K562 (cell line): Measurements from ENCODE around the gene PTGIS. TPM values are rescaled to one million over a fixed set of nuclear protein-coding genes. Genes with fewer than 3 reads are reported as not detected.

Source experiments
- CEBPG ChIP-seq, 3 experiments: fragments of 200-800 bp in 1 of 3; sonication (Bioruptor generic) in 1 of 3; sonication (generic) in 1 of 3; formaldehyde crosslinking in 1 of 3; IDR thresholded peaks in 2 of 3; conservative IDR thresholded peaks in 1 of 3; 2 replicates each; pipeline versions ENCODE4 v1.6.1 to v1.8.0; 2016 to 2022; ENCODE audit warnings: missing compliant biosample characterization in 2 of 3, missing genetic modification characterization in 2 of 3, mild to moderate bottlenecking in 1 of 3, missing genetic modification reagents in 1 of 3
- CREM ChIP-seq: IDR thresholded peaks from 2 replicates; pipeline ENCODE4 v1.6.1; 2014; ENCODE audit warnings: antibody characterized with exemption, low read depth
- DEAF1 ChIP-seq: fragments of 450-650 bp; formaldehyde crosslinking; IDR thresholded peaks from 2 replicates; pipeline ENCODE4 v1.4.0; 2020; ENCODE audit warnings: mild to moderate bottlenecking, moderate library complexity
- MAFF ChIP-seq: IDR thresholded peaks from 2 replicates; pipeline ENCODE4 v1.6.1; 2012; ENCODE audit warnings: low read length, improper control_type of control experiment
- RAD21 ChIP-seq, 2 experiments: fragments of 250-450 bp in 1 of 2; fragments of 450-650 bp in 1 of 2; sonication (Bioruptor Pico) in 1 of 2; formaldehyde crosslinking in 1 of 2; IDR thresholded peaks in 1 of 2; conservative IDR thresholded peaks in 1 of 2; 2 replicates each; pipeline versions ENCODE4 v1.4.0 to v1.8.0; 2020 to 2022; ENCODE audit warnings: mild to moderate bottlenecking in 2 of 2, moderate library complexity in 1 of 2
- ZBTB33 ChIP-seq: sonication (generic); formaldehyde crosslinking; IDR thresholded peaks from 2 replicates; pipeline ENCODE4 v1.8.1; 2023; ENCODE audit warnings: mild to moderate bottlenecking, missing genetic modification reagents
- polyA plus RNA-seq, 8 experiments: library from polyadenylated mRNA; depleted of rRNA in 4 of 8; stranded (reverse) in 5 of 8; unstranded in 3 of 8; fragments of >200 nt; fragmentation: Nextera tagmentation in 2 of 8; fragmentation: Illumina TruSeq in 1 of 8; extraction: Ambion mirVana in 2 of 8; extraction: Trizol in 1 of 8; gene quantifications; 2 replicates each; pipeline versions ENCODE4 v1.2.1 to v1.2.3, GENCODE V29; 2011 to 2014; ENCODE audit warnings: inconsistent platforms in 1 of 8, missing spikeins in 1 of 8
- total RNA-seq, 7 experiments: library from RNA; depleted of rRNA in 6 of 7; stranded (reverse); fragments of >200 nt in 6 of 7; fragmentation: Illumina TruSeq in 2 of 7; extraction: Trizol in 2 of 7; gene quantifications; 2 replicates each; pipeline versions ENCODE4 v1.2.1 to v1.2.3, GENCODE V29; 2011 to 2021; ENCODE audit warnings: low replicate concordance in 1 of 7
- TF ChIP-seq, protein P1 (sequence below): fragments of 450-650 bp; IDR thresholded peaks from 2 replicates; pipeline ENCODE4 v1.6.1; 2016; ENCODE audit warnings: mild to moderate bottlenecking, moderate library complexity
- TF ChIP-seq, protein P2 (sequence below): fragments of 250-450 bp; sonication (Bioruptor Pico); IDR thresholded peaks from 2 replicates; pipeline ENCODE4 v1.4.0; 2020; ENCODE audit warnings: mild to moderate bottlenecking

PTGIS gene
- total and polyA plus RNA-seq, 9 of the 15 experiments (the other 6 are each of a cell fraction or from before 2014, with no cell fraction given), result not detected

DNA sequence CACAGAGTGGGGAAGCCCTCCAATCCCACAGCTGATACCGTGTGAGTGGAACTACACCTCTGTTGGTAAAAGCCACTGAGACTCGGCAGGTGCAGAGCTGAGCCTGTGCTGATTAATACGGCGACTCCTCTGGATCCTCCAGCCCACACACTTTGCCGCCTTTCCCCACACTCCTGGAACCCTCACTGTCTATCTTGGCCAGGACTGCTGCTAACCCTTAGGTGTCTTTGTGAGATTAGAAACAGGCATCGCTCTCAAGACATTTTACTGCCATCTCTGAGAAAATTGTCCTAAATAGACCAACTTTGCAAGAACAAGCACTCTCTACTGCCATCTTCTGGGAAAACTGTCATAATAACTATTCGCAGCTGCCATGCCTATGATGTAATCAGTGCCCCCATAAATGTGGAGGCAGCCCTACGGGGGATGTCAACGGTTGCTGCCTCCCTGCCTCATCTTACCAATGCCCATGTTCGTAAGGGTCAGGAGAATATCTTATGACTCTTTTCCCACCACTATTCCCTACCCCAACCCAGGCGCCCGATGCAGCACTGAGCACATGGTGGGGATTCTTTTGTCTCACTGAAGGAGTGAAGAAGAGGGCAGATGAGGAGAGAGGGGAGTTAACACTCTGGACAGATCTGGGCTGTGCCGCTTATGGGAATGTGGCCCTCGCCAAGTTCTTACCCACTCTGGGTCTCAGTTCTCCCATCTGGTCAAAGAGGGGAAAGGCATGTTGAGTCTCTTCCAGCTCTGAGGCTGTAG is 59.3 kb downstream of the PTGIS start (continued):
- TF ChIP-seq, protein P1, sequence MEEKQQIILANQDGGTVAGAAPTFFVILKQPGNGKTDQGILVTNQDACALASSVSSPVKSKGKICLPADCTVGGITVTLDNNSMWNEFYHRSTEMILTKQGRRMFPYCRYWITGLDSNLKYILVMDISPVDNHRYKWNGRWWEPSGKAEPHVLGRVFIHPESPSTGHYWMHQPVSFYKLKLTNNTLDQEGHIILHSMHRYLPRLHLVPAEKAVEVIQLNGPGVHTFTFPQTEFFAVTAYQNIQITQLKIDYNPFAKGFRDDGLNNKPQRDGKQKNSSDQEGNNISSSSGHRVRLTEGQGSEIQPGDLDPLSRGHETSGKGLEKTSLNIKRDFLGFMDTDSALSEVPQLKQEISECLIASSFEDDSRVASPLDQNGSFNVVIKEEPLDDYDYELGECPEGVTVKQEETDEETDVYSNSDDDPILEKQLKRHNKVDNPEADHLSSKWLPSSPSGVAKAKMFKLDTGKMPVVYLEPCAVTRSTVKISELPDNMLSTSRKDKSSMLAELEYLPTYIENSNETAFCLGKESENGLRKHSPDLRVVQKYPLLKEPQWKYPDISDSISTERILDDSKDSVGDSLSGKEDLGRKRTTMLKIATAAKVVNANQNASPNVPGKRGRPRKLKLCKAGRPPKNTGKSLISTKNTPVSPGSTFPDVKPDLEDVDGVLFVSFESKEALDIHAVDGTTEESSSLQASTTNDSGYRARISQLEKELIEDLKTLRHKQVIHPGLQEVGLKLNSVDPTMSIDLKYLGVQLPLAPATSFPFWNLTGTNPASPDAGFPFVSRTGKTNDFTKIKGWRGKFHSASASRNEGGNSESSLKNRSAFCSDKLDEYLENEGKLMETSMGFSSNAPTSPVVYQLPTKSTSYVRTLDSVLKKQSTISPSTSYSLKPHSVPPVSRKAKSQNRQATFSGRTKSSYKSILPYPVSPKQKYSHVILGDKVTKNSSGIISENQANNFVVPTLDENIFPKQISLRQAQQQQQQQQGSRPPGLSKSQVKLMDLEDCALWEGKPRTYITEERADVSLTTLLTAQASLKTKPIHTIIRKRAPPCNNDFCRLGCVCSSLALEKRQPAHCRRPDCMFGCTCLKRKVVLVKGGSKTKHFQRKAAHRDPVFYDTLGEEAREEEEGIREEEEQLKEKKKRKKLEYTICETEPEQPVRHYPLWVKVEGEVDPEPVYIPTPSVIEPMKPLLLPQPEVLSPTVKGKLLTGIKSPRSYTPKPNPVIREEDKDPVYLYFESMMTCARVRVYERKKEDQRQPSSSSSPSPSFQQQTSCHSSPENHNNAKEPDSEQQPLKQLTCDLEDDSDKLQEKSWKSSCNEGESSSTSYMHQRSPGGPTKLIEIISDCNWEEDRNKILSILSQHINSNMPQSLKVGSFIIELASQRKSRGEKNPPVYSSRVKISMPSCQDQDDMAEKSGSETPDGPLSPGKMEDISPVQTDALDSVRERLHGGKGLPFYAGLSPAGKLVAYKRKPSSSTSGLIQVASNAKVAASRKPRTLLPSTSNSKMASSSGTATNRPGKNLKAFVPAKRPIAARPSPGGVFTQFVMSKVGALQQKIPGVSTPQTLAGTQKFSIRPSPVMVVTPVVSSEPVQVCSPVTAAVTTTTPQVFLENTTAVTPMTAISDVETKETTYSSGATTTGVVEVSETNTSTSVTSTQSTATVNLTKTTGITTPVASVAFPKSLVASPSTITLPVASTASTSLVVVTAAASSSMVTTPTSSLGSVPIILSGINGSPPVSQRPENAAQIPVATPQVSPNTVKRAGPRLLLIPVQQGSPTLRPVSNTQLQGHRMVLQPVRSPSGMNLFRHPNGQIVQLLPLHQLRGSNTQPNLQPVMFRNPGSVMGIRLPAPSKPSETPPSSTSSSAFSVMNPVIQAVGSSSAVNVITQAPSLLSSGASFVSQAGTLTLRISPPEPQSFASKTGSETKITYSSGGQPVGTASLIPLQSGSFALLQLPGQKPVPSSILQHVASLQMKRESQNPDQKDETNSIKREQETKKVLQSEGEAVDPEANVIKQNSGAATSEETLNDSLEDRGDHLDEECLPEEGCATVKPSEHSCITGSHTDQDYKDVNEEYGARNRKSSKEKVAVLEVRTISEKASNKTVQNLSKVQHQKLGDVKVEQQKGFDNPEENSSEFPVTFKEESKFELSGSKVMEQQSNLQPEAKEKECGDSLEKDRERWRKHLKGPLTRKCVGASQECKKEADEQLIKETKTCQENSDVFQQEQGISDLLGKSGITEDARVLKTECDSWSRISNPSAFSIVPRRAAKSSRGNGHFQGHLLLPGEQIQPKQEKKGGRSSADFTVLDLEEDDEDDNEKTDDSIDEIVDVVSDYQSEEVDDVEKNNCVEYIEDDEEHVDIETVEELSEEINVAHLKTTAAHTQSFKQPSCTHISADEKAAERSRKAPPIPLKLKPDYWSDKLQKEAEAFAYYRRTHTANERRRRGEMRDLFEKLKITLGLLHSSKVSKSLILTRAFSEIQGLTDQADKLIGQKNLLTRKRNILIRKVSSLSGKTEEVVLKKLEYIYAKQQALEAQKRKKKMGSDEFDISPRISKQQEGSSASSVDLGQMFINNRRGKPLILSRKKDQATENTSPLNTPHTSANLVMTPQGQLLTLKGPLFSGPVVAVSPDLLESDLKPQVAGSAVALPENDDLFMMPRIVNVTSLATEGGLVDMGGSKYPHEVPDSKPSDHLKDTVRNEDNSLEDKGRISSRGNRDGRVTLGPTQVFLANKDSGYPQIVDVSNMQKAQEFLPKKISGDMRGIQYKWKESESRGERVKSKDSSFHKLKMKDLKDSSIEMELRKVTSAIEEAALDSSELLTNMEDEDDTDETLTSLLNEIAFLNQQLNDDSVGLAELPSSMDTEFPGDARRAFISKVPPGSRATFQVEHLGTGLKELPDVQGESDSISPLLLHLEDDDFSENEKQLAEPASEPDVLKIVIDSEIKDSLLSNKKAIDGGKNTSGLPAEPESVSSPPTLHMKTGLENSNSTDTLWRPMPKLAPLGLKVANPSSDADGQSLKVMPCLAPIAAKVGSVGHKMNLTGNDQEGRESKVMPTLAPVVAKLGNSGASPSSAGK, result no peak
- peak; percentile 7; the same call in 1 of the 2 replicates for TF ChIP-seq CREM
- TF ChIP-seq RAD21 (CRISPR knock-in tag; conservative IDR thresholded peaks at IDR 0.05 in 1 of 2, IDR thresholded peaks at IDR 0.05 in 1 of 2), result peak; percentile 50 to 73
- 0 out of 2 replicates have a peak, but pooled peaks have one; percentile 13 for TF ChIP-seq DEAF1
- no peak for TF ChIP-seq ZBTB33 (CRISPR knock-in tag)
- TF ChIP-seq, protein P2, sequence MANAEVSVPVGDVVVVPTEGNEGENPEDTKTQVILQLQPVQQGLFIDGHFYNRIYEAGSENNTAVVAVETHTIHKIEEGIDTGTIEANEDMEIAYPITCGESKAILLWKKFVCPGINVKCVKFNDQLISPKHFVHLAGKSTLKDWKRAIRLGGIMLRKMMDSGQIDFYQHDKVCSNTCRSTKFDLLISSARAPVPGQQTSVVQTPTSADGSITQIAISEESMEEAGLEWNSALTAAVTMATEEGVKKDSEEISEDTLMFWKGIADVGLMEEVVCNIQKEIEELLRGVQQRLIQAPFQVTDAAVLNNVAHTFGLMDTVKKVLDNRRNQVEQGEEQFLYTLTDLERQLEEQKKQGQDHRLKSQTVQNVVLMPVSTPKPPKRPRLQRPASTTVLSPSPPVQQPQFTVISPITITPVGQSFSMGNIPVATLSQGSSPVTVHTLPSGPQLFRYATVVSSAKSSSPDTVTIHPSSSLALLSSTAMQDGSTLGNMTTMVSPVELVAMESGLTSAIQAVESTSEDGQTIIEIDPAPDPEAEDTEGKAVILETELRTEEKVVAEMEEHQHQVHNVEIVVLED (CRISPR knock-in tag), result no peak
- no peak for TF ChIP-seq MAFF
- peak; percentile 75 for TF ChIP-seq CEBPG (CRISPR knock-in tag; IDR thresholded peaks at IDR 0.05)
- peak; percentile 83 for TF ChIP-seq CEBPG (tag; conservative IDR thresholded peaks at IDR 0.05 in 1 of 2, IDR thresholded peaks at IDR 0.05 in 1 of 2)
